Upper lobe of left lung (tissue), 6 donors: ENCODE results near the gene NOS1AP. TPM values are rescaled to one million over a fixed set of nuclear protein-coding genes. Genes with fewer than 3 reads are reported as not detected.
A peak's percentile ranks its signal among the peaks of the same experiment; 100 is the strongest.

Source experiments
- ATAC-seq, 2 donors: fragments of 200-7000 bp; cut with Tn5 transposase; one replicate each; pipeline ENCODE4 v1.9.1; 2022; ENCODE audit warnings: mild to moderate bottlenecking in 2 of 2, moderate library complexity in 2 of 2; ENCODE audit not compliant: low FRiP score in 2 of 2
- DNase-seq, 2 donors: peaks; one replicate each; pipeline ENCODE4 v3.0.0-alpha.2; 2019 to 2020
- H3K27ac ChIP-seq, 4 donors: fragments of 200-600 bp; sonication (generic); one replicate each; pipeline ENCODE4 v1.5.1; 2016 to 2019
- H3K27me3 ChIP-seq, 4 donors: fragments of 200-600 bp; sonication (generic); one replicate each; pipeline ENCODE4 v1.5.1; 2017 to 2019
- H3K36me3 ChIP-seq, 4 donors: fragments of 200-600 bp; sonication (generic); one replicate each; pipeline ENCODE4 v1.5.1; 2016 to 2019
- H3K4me1 ChIP-seq, 4 donors: fragments of 200-600 bp; sonication (generic); one replicate each; pipeline ENCODE4 v1.5.1; 2018 to 2019
- H3K4me3 ChIP-seq, 4 donors: fragments of 200-600 bp; sonication (generic); one replicate each; pipeline ENCODE4 v1.5.1; 2017 to 2019; ENCODE audit warnings: mild to moderate bottlenecking in 2 of 4, moderate library complexity in 1 of 4
- H3K9me3 ChIP-seq, 4 donors: fragments of 200-600 bp; sonication (generic); one replicate each; pipeline ENCODE4 v1.5.1; 2018 to 2019
- CTCF ChIP-seq, 6 experiments: fragments of 450-650 bp in 4 of 6; fragments of 200-600 bp in 2 of 6; sonication (generic) in 2 of 6; IDR thresholded peaks; one replicate each; pipeline ENCODE4 v1.5.1; 2016 to 2019; ENCODE audit warnings: antibody characterized with exemption in 6 of 6
- EP300 ChIP-seq, 4 donors: sonication (generic); formaldehyde crosslinking; IDR thresholded peaks; one replicate each; pipeline ENCODE4 v1.5.1; 2017; ENCODE audit warnings: antibody characterized with exemption in 4 of 4, control low read depth in 2 of 4
- POLR2A ChIP-seq, 4 donors: fragments of 450-650 bp; IDR thresholded peaks; one replicate each; pipeline ENCODE4 v1.5.1; 2016 to 2017; ENCODE audit warnings: antibody characterized with exemption in 4 of 4, mild to moderate bottlenecking in 2 of 4
- POLR2AphosphoS5 ChIP-seq, 2 donors: sonication (generic); formaldehyde crosslinking; IDR thresholded peaks; one replicate each; pipeline ENCODE4 v1.5.1; 2017; ENCODE audit warnings: antibody characterized with exemption in 2 of 2
- WGBS, 2 donors: methylation state at CpG; one replicate each; pipeline ENCODE4 v1.1.5; 2017 to 2018; 5-methylcytosine and 5-hydroxymethylcytosine counted together
- total RNA-seq, 6 donors: library from RNA; depleted of rRNA in 4 of 6; stranded (reverse); fragments of >200 nt in 4 of 6; gene quantifications; one replicate each; pipeline versions ENCODE4 v1.1.0 to v1.2.1, GENCODE V29; 2016 to 2021
- donor health status: DM: no; HTN: no; CAD: no; lungs with moderate emphysema.
- donor health status: DM: no; HTN: yes; CAD: no; lungs with severe emphysema.

The NOS1AP gene
- total RNA-seq, 6 donors from 2014 or later: 5.3 to 16.4 (median 6.5) TPM

GRCh38 chr1:162055062-162055461 lies 14.4 kb upstream of the NOS1AP start:
- no peaks in the 10 kb centered on the region for H3K27me3 ChIP-seq
- H3K27ac ChIP-seq: no peak overlapping the region
- TF ChIP-seq CTCF (IDR thresholded peaks at IDR 0.05): no peak
- TF ChIP-seq EP300 (IDR thresholded peaks at IDR 0.05): no peak
- no peak for TF ChIP-seq POLR2AphosphoS5 (IDR thresholded peaks at IDR 0.05)
- no peak for TF ChIP-seq POLR2A (IDR thresholded peaks at IDR 0.05)
- H3K4me1 ChIP-seq: no peaks in the 10 kb centered on the region
- WGBS, 2 donors: 51 to 53% methylated on average over 3 of the region's 3 CpGs
- DNase-seq (no peak), ATAC-seq (peak in 1 of 2 donors; percentile 5)
- H3K36me3 ChIP-seq: no peaks in the 10 kb centered on the region
- H3K4me3 ChIP-seq: no peak overlapping the region
- H3K9me3 ChIP-seq: no peaks in the 10 kb centered on the region

- peak in 1 of 2 donors; percentile 66 for DNase-seq
- H3K27me3 ChIP-seq: no peaks in the 10 kb centered on the region
- peak; percentile 84 to 93 for ATAC-seq
- no peaks in the 10 kb centered on the region for H3K4me1 ChIP-seq
- no peaks in the 10 kb centered on the region for H3K9me3 ChIP-seq
- H3K36me3 ChIP-seq: no peaks in the 10 kb centered on the region
- no peak for TF ChIP-seq POLR2AphosphoS5 (IDR thresholded peaks at IDR 0.05)
- no peak for TF ChIP-seq POLR2A (IDR thresholded peaks at IDR 0.05)
- no peak for TF ChIP-seq EP300 (IDR thresholded peaks at IDR 0.05)
- TF ChIP-seq CTCF (IDR thresholded peaks at IDR 0.05): peak; percentile 65 to 88 (median 82)
- no peak overlapping the region for H3K4me3 ChIP-seq
- 42 to 100% methylated on average over 1 to 3 of the region's 3 CpGs for WGBS, 2 donors
- H3K27ac ChIP-seq: no peak overlapping the region
These were observed 13.4 kb upstream of the NOS1AP start for GRCh38 chr1:162056043-162056442.

- DNase-seq (no peak), ATAC-seq (no peak)
- Histone ChIP-seq H3K4me1 (no peaks in the 10 kb centered on the region), H3K36me3 (no peaks in the 10 kb centered on the region), H3K27ac (no peak overlapping the region), H3K4me3 (no peak overlapping the region), H3K9me3 (no peaks in the 10 kb centered on the region), H3K27me3 (no peaks in the 10 kb centered on the region)
- WGBS, 2 donors: 86 to 95% methylated on average over 3 of the region's 3 CpGs
- TF ChIP-seq POLR2A (IDR thresholded peaks at IDR 0.05): no peak
- no peak for TF ChIP-seq EP300 (IDR thresholded peaks at IDR 0.05)
- no peak for TF ChIP-seq POLR2AphosphoS5 (IDR thresholded peaks at IDR 0.05)
- no peak for TF ChIP-seq CTCF (IDR thresholded peaks at IDR 0.05)
These were observed 12.9 kb upstream of the NOS1AP start for GRCh38 chr1:162056579-162056978.

- WGBS, 2 donors: 56 to 72% methylated on average over 3 of the region's 3 CpGs
These were observed 9.8 kb upstream of the NOS1AP start for GRCh38 chr1:162059721-162060120.

More at GRCh38 chr1:162059721-162060120, 9.8 kb upstream of the NOS1AP start:
- no peak overlapping the region for H3K27ac ChIP-seq
- H3K36me3 ChIP-seq: no peaks in the 10 kb centered on the region
- H3K9me3 ChIP-seq: no peaks in the 10 kb centered on the region
- DNase-seq (no peak), ATAC-seq (no peak)
- no peaks in the 10 kb centered on the region for H3K27me3 ChIP-seq
- H3K4me1 ChIP-seq: no peaks in the 10 kb centered on the region
- TF ChIP-seq CTCF (IDR thresholded peaks at IDR 0.05) (no peak), POLR2A (IDR thresholded peaks at IDR 0.05) (no peak), EP300 (IDR thresholded peaks at IDR 0.05) (no peak), POLR2AphosphoS5 (IDR thresholded peaks at IDR 0.05) (no peak)
- no peak overlapping the region for H3K4me3 ChIP-seq
